K562 (cell line): Measurements from ENCODE around the gene EPHB6. TPM values are rescaled to one million over a fixed set of nuclear protein-coding genes. Genes with fewer than 3 reads are reported as not detected.

Experiments used
- ATAC-seq: fragments of 200-7000 bp; cut with Tn5 transposase; 3 replicates; pipeline ENCODE4 v1.9.1; 2020; ENCODE audit warnings: moderate library complexity
- BruUV-seq: library from RNA; stranded (reverse); fragments of 400-500 nt; replicated peaks from 2 replicates; lab custom pipeline; 2021; lab: Mats Ljungman, UMichigan
- CTCF ChIA-PET: fragments of 300-600 bp; formaldehyde crosslinking; extraction: SDS; loops from one replicate; lab custom pipeline; 2021; ENCODE audit warnings: low intra/inter-chr PET ratio; lab: Yijun Ruan, JAX
- POLR2A ChIA-PET: fragments of 300-600, 350-650 bp; sonication (Branson Sonifier 250); formaldehyde crosslinking; extraction: SDS; loops from one replicate; lab custom pipeline; 2021; ENCODE audit warnings: antibody characterized with exemption, inconsistent platforms; lab: Yijun Ruan, JAX
- DNase-seq, 4 experiments: peaks; one replicate each; pipeline versions ENCODE4 v3.0.0 to v3.0.0-alpha.2; 2011 to 2018; ENCODE audit warnings: low spot score in 3 of 4, mixed read lengths in 3 of 4; ENCODE audit errors: extremely low read depth in 1 of 4
- FAIRE-seq: peaks from 2 replicates; lab custom pipeline; 2011; peaks lifted over from hg19 to GRCh38; lab: Jason Lieb, UNC
- H2AFZ ChIP-seq: 2 replicates; pipeline ENCODE4 v1.6.0; 2011; ENCODE audit warnings: low read depth, low read length, control low read depth, inconsistent platforms
- H3K27ac ChIP-seq: fragments of 200-600 bp; 3 replicates; pipeline ENCODE4 v1.8.0; 2011; ENCODE audit warnings: low read depth, mild to moderate bottlenecking, control low read depth, inconsistent platforms, low read length, moderate library complexity, mixed read lengths; ENCODE audit errors: extremely low read depth
- H3K27me3 ChIP-seq, 2 experiments: fragments of 300-600 bp in 1 of 2; 2 replicates in 1 of 2; 3 replicates in 1 of 2; pipeline versions ENCODE4 v1.6.0 to v1.8.0; 2011; ENCODE audit warnings: inconsistent platforms in 2 of 2, low read length in 2 of 2, mild to moderate bottlenecking in 1 of 2, mixed read lengths in 1 of 2, moderate library complexity in 1 of 2; ENCODE audit not compliant: control insufficient read depth in 2 of 2, insufficient read depth in 2 of 2
- H3K36me3 ChIP-seq: fragments of 300-600 bp; 3 replicates; pipeline ENCODE4 v1.8.0; 2011; ENCODE audit warnings: mild to moderate bottlenecking, low read length, inconsistent platforms; ENCODE audit not compliant: control insufficient read depth, insufficient read depth
- H3K4me1 ChIP-seq, 2 experiments: fragments of 200-600 bp in 1 of 2; replicated peaks in 1 of 2; 2 replicates in 1 of 2; 3 replicates in 1 of 2; pipeline versions ENCODE4 v1.5.1 to v1.8.0; 2011; ENCODE audit warnings: inconsistent platforms in 2 of 2, low read length in 2 of 2, mild to moderate bottlenecking in 1 of 2, mixed read lengths in 1 of 2, moderate library complexity in 1 of 2; ENCODE audit not compliant: control insufficient read depth in 2 of 2, insufficient read depth in 2 of 2
- H3K4me2 ChIP-seq: 2 replicates; pipeline ENCODE4 v1.6.1; 2011; ENCODE audit warnings: low read length, control low read depth, inconsistent platforms, mixed read lengths; ENCODE audit not compliant: insufficient read depth
- H3K4me3 ChIP-seq: fragments of 200-600 bp; sonication (generic), shearing (Covaris generic); 2 replicates; pipeline ENCODE4 v1.5.1; 2016; ENCODE audit warnings: control low read depth, inconsistent platforms
- H3K79me2 ChIP-seq: fragments of 200-600 bp; 3 replicates; pipeline ENCODE4 v1.8.0; 2011; ENCODE audit warnings: low read length, inconsistent platforms; ENCODE audit not compliant: control insufficient read depth, insufficient read depth
- H3K9ac ChIP-seq, 2 experiments: 2 replicates each; pipeline versions ENCODE4 v1.6.0 to v1.6.1; 2011; ENCODE audit warnings: low read depth in 2 of 2, low read length in 2 of 2, control low read depth in 1 of 2, inconsistent platforms in 1 of 2, mild to moderate bottlenecking in 1 of 2, mixed read lengths in 1 of 2; ENCODE audit not compliant: insufficient read depth in 1 of 2
- H3K9me1 ChIP-seq: one replicate; pipeline ENCODE4 v1.6.0; 2011; ENCODE audit warnings: inconsistent platforms, mild to moderate bottlenecking, low read length, moderate library complexity; ENCODE audit not compliant: control insufficient read depth, insufficient read depth
- H3K9me3 ChIP-seq: replicated peaks from 2 replicates; pipeline ENCODE4 v1.5.1; 2011; ENCODE audit warnings: low read depth, low read length, inconsistent platforms; ENCODE audit not compliant: control insufficient read depth, insufficient read depth
- H4K20me1 ChIP-seq: replicated peaks from 2 replicates; pipeline ENCODE4 v1.6.1; 2011; ENCODE audit warnings: low read length, inconsistent platforms, mixed read lengths; ENCODE audit not compliant: control insufficient read depth, insufficient read depth
- BCOR ChIP-seq: fragments of 450-650 bp; IDR thresholded peaks from 2 replicates; pipeline ENCODE4 v1.6.1; 2016
- PTRF ChIP-seq: fragments of 450-650 bp; IDR thresholded peaks from 2 replicates; pipeline ENCODE4 v1.6.1; 2016; ENCODE audit warnings: mild to moderate bottlenecking, missing genetic modification characterization, missing compliant biosample characterization
- TAF1 ChIP-seq: IDR thresholded peaks from 2 replicates; pipeline ENCODE4 v1.6.1; 2011; ENCODE audit warnings: mild to moderate bottlenecking, low read length, moderate library complexity; ENCODE audit not compliant: insufficient read depth, control insufficient read depth, severe bottlenecking; ENCODE audit errors: extremely low read depth
- TRIM25 ChIP-seq: fragments of 450-650 bp; IDR thresholded peaks from 2 replicates; pipeline ENCODE4 v1.7.0; 2016; ENCODE audit warnings: borderline replicate concordance
- ZNF24 ChIP-seq: fragments of 450-650 bp; IDR thresholded peaks from 2 replicates; pipeline ENCODE4 v1.6.1; 2016
- ZNF282 ChIP-seq: sonication (generic); formaldehyde crosslinking; IDR thresholded peaks from 2 replicates; pipeline ENCODE4 v1.8.1; 2023; ENCODE audit warnings: missing genetic modification reagents
- ZSCAN29 ChIP-seq: fragments of 450-650 bp; IDR thresholded peaks from 2 replicates; pipeline ENCODE4 v1.6.1; 2017
- WGBS: fragments of 100-300 bp; shearing (Covaris generic); methylation state at CpG from one replicate; pipeline ENCODE4 v1.1.6; 2016; ENCODE audit warnings: low coverage, mixed read lengths; ENCODE audit not compliant: insufficient coverage; ENCODE audit errors: missing lambda C conversion rate; 5-methylcytosine and 5-hydroxymethylcytosine counted together
- in situ Hi-C: fragments of 300-500 bp; cut with MboI; formaldehyde crosslinking; loops from 4 replicates; pipeline ENCODE4 v1.15.0; 2018; ENCODE audit warnings: inconsistent platforms, mixed read lengths
- intact Hi-C: fragments of 100-400 bp; cut with micrococcal nuclease; formaldehyde crosslinking; loops from 2 replicates; pipeline ENCODE4 v1.14.2; 2022
- polyA plus RNA-seq, 8 experiments: library from polyadenylated mRNA; depleted of rRNA in 4 of 8; stranded (reverse) in 5 of 8; unstranded in 3 of 8; fragments of >200 nt; fragmentation: Nextera tagmentation in 2 of 8; fragmentation: Illumina TruSeq in 1 of 8; extraction: Ambion mirVana in 2 of 8; extraction: Trizol in 1 of 8; gene quantifications; 2 replicates each; pipeline versions ENCODE4 v1.2.1 to v1.2.3, GENCODE V29; 2011 to 2014; ENCODE audit warnings: inconsistent platforms in 1 of 8, missing spikeins in 1 of 8
- total RNA-seq, 7 experiments: library from RNA; depleted of rRNA in 6 of 7; stranded (reverse); fragments of >200 nt in 6 of 7; fragmentation: Illumina TruSeq in 2 of 7; extraction: Trizol in 2 of 7; gene quantifications; 2 replicates each; pipeline versions ENCODE4 v1.2.1 to v1.2.3, GENCODE V29; 2011 to 2021; ENCODE audit warnings: low replicate concordance in 1 of 7
- TF ChIP-seq, protein P1 (sequence below): sonication (generic); formaldehyde crosslinking; IDR thresholded peaks from 2 replicates; pipeline ENCODE4 v1.8.0; 2022; ENCODE audit warnings: mild to moderate bottlenecking, missing genetic modification reagents

EPHB6 gene
- total and polyA plus RNA-seq, 9 of the 15 experiments (the other 6 are each of a cell fraction or from before 2014, with no cell fraction given): 1.4 to 123 (median 7.6) TPM

- no peak for TF ChIP-seq TAF1
- TF ChIP-seq ZNF282 (CRISPR knock-in tag): 0 out of 2 replicates have a peak, but pooled peaks have one; percentile 19
- TF ChIP-seq, protein P1, sequence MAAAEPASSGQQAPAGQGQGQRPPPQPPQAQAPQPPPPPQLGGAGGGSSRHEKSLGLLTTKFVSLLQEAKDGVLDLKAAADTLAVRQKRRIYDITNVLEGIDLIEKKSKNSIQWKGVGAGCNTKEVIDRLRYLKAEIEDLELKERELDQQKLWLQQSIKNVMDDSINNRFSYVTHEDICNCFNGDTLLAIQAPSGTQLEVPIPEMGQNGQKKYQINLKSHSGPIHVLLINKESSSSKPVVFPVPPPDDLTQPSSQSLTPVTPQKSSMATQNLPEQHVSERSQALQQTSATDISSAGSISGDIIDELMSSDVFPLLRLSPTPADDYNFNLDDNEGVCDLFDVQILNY (CRISPR knock-in tag): peak; percentile 45; the same call in 1 of the 2 replicates
- no peak for TF ChIP-seq ZSCAN29
These were observed 1.8 kb downstream of the EPHB6 start (continued) for GRCh38 chr7:142856565-142857245.

- peak; percentile 69 for TF ChIP-seq ZNF24
- TF ChIP-seq BCOR: no peak
- TF ChIP-seq TRIM25: no peak
- TF ChIP-seq PTRF (tag): no peak
- Histone ChIP-seq H2AFZ (no peak overlapping the region), H4K20me1 (no peaks in the 10 kb centered on the region; the same call in 1 of the 2 replicates), H3K79me2 (no peaks in the 10 kb centered on the region), H3K9ac (no peak overlapping the region), H3K9me1 (no peaks in the 10 kb centered on the region), H3K4me2 (peak overlapping the region; percentile 8; the same call in 1 of the 2 replicates), H3K4me1 (peaks cover 12 to 16% of the 10 kb centered on the region in 2 experiments; a peak in 4 of 5 replicates), H3K36me3 (no peaks in the 10 kb centered on the region), H3K27me3 (peaks cover 7 to 34% of the 10 kb centered on the region in 2 experiments; a peak in 4 of 5 replicates), H3K4me3 (no peak overlapping the region), H3K9me3 (no peaks in the 10 kb centered on the region), H3K27ac (no peak overlapping the region)
- in situ Hi-C loops (loop anchor here (5.0 kb wide), 1 partner anchor 365 kb away; the partner anchor contains the start of gene TAS2R40), intact Hi-C loops (no loop called here)
- ChIA-PET CTCF (no interaction called here), POLR2A (no interaction called here)
- ATAC-seq: no peak
- no peak for FAIRE-seq
- BruUV-seq: no TSS peak
- WGBS: 18% methylated on average over 5 of the region's 5 CpGs
- no peak for DNase-seq
These were observed 2.7 kb downstream of the EPHB6 start for GRCh38 chr7:142857625-142858024.
